Choroid plexus epithelial cell (primary cell): ENCODE results near the gene TNPO2.
"Not testable (repeated sequence)": the region's sequence is repeated elsewhere in the genome, so short reads cannot be mapped to it uniquely, and the experiment has no call there.

Experiments
- DNase-seq: peaks from one replicate; pipeline ENCODE4 v3.0.0-alpha.2; 2010; ENCODE audit warnings: low read depth
- H3K4me3 ChIP-seq: 2 replicates; pipeline ENCODE4 v1.5.1; 2011; ENCODE audit warnings: low read depth, mild to moderate bottlenecking, control low read depth, low read length, moderate library complexity
- TF ChIP-seq, protein P1 (sequence below): conservative IDR thresholded peaks from 2 replicates; pipeline ENCODE4 v1.5.1; 2011; ENCODE audit warnings: low read depth, mild to moderate bottlenecking, control low read depth, inconsistent platforms, low read length, moderate library complexity

TNPO2 gene

DNA sequence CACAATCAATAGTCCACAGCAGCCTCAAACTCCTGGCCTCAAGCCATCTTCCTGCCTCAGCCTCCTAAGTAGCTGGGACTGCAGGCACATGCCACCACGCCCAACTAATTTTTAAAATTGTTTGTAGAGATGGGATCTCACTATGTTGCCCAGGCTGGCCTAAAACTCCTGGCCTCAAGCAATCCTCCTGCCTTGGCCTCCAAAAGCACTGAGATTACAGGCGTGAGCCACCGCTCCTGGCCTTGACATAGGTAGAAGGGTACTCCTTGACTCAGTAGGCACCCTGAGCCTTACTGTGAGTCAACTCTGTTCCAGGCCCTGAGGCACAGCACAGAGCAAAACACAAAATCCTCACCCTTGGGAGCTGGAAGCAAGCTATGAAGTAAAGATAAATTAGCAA is 7.8 kb downstream of the TNPO2 start:
- no peak for DNase-seq
- TF ChIP-seq, protein P1, sequence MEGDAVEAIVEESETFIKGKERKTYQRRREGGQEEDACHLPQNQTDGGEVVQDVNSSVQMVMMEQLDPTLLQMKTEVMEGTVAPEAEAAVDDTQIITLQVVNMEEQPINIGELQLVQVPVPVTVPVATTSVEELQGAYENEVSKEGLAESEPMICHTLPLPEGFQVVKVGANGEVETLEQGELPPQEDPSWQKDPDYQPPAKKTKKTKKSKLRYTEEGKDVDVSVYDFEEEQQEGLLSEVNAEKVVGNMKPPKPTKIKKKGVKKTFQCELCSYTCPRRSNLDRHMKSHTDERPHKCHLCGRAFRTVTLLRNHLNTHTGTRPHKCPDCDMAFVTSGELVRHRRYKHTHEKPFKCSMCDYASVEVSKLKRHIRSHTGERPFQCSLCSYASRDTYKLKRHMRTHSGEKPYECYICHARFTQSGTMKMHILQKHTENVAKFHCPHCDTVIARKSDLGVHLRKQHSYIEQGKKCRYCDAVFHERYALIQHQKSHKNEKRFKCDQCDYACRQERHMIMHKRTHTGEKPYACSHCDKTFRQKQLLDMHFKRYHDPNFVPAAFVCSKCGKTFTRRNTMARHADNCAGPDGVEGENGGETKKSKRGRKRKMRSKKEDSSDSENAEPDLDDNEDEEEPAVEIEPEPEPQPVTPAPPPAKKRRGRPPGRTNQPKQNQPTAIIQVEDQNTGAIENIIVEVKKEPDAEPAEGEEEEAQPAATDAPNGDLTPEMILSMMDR = no peak
- H3K4me3 ChIP-seq = no peak overlapping the region

- TF ChIP-seq, protein P1 = no peak
- H3K4me3 ChIP-seq = no peak overlapping the region
- DNase-seq = no peak
Observed at GRCh38 chr19:12715102-12715501, 8.6 kb downstream of the TNPO2 start.

- not testable (repeated sequence) for DNase-seq, H3K4me3 ChIP-seq
Observed at GRCh38 chr19:12713304-12713703, 10.4 kb downstream of the TNPO2 start.

DNA sequence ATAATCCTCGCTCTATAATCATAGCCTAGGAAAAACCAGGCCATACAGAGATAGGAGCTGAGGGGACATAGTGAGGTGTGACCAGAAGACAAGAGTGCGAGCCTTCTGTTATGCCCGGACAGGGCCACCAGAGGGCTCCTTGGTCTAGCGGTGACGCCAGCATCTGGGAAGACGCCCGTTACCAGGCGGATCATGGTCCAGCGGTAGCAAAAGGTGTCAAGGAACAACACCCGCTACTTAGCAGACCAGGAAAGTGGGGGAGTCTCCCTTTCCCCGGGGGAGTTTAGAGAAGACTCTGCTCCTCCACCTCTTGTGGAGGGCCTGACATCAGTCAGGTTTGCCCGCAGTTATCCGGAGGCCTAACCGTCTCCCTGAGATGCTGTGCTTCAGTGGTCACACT is 11.7 kb downstream of the TNPO2 start:
- not testable (repeated sequence) for DNase-seq, H3K4me3 ChIP-seq

DNA sequence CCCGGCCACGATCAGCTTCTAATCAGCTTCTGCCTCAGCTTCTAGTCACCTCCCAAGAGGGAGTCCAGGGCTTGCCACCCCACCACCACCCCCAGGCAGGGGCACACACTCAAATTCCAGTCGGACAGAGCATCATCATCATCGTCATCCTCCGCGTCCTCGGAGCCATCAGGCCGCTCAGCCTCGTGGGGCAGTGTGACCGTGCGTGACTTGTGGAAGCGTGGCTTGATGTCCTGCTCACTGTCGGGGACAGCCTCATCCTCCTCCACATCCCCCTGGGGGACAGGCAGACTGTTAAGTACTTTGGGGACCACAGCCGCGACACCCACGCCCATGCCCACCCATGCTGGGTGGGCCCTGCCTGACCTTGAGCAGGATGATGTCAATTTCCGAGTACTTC is 12.5 kb downstream of the TNPO2 start:
- no peak overlapping the region for H3K4me3 ChIP-seq
- TF ChIP-seq, protein P1 = no peak

GRCh38 chr19:12708641-12709040 is 15.1 kb downstream of the TNPO2 start:
- TF ChIP-seq, protein P1 = no peak
- DNase-seq = no peak
- no peak overlapping the region for H3K4me3 ChIP-seq

More for the DNA sequence above, 12.5 kb downstream of the TNPO2 start:
- no peak for DNase-seq

GRCh38 chr19:12706332-12706718 is 17.4 kb downstream of the TNPO2 start:
- TF ChIP-seq, protein P1 = no peak
- no peak for DNase-seq
- H3K4me3 ChIP-seq = no peak overlapping the region

GRCh38 chr19:12705654-12706331 is 17.9 kb downstream of the TNPO2 start:
- no peak overlapping the region for H3K4me3 ChIP-seq
- TF ChIP-seq, protein P1 = no peak
- no peak for DNase-seq
